Activated T-cell treated with anti-CD3 and anti-CD28 coated beads, Interleukin-2, amount 50 U/mL, for 72 hours (primary cell): ENCODE results near the gene VWA2. TPM values are rescaled to one million over a fixed set of nuclear protein-coding genes. Genes with fewer than 3 reads are reported as not detected.
"Not testable (repeated sequence)": the region's sequence is repeated elsewhere in the genome, so short reads cannot be mapped to it uniquely, and the experiment has no call there.

Experiments used
- ATAC-seq, 2 donors: fragments of 150-1000 bp; cut with Tn5 transposase; replicated peaks in 1 of 2; 2 replicates each; pipeline ENCODE4 v1.10.0; 2021; ENCODE audit warnings: moderate library complexity in 2 of 2, mild to moderate bottlenecking in 1 of 2
- DNase-seq, 2 donors: peaks; one replicate each; pipeline ENCODE4 v3.0.0; 2021 to 2022; ENCODE audit warnings: mixed read lengths in 1 of 2
- H3K27ac Mint-ChIP-seq: one replicate; pipeline ENCODE4 v1.8.0; 2022; ENCODE audit warnings: mild to moderate bottlenecking, moderate library complexity, mixed read lengths
- H3K27me3 Mint-ChIP-seq: one replicate; pipeline ENCODE4 v1.8.0; 2022; ENCODE audit warnings: low read depth, mixed read lengths
- H3K36me3 Mint-ChIP-seq, 2 donors: one replicate each; pipeline ENCODE4 v1.8.0; 2022; ENCODE audit warnings: mixed read lengths in 2 of 2, mild to moderate bottlenecking in 1 of 2; ENCODE audit not compliant: insufficient read depth in 2 of 2
- H3K4me1 Mint-ChIP-seq: one replicate; pipeline ENCODE4 v1.8.0; 2022; ENCODE audit warnings: low read depth, mixed read lengths
- H3K4me3 Mint-ChIP-seq, 2 donors: one replicate each; pipeline ENCODE4 v1.8.0; 2022; ENCODE audit warnings: mild to moderate bottlenecking in 2 of 2, mixed read lengths in 2 of 2, moderate library complexity in 2 of 2
- H3K9me3 Mint-ChIP-seq, 2 donors: one replicate each; pipeline ENCODE4 v1.8.0; 2022; ENCODE audit warnings: mixed read lengths in 2 of 2
- total RNA-seq, 2 donors: library from RNA; stranded (reverse); gene quantifications; one replicate each; pipeline ENCODE4 v1.2.3, GENCODE V29; 2022

VWA2 gene
- total RNA-seq, 2 donors from 2014 or later = not detected

DNA sequence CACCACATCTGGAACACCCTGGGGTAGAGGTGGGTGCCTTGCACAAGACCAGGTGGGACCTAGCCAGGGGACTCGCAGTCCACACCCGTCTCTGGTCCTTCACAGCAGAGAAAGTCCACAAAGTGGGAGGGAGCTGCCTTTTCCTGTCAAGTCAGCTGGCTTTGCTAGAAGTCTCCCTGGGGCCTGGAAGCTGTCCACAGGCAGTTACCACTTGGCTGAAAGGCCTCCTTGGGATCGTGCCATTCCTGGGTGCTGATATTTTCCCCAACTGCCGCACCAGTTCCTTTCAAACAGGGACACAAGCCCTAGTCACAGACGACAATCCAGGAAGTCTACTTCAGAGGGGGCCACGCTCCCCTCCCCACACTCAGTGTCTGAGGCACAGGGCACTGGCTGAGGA, 89.8 kb downstream of the VWA2 start:
- H3K9me3 Mint-ChIP-seq = no peaks in the 10 kb centered on the region
- H3K4me3 Mint-ChIP-seq = no peak overlapping the region
- H3K27ac Mint-ChIP-seq = no peak overlapping the region
- ATAC-seq (no peak), DNase-seq (no peak)
- H3K4me1 Mint-ChIP-seq = no peaks in the 10 kb centered on the region
- no peaks in the 10 kb centered on the region for H3K36me3 Mint-ChIP-seq
- no peaks in the 10 kb centered on the region for H3K27me3 Mint-ChIP-seq

DNA sequence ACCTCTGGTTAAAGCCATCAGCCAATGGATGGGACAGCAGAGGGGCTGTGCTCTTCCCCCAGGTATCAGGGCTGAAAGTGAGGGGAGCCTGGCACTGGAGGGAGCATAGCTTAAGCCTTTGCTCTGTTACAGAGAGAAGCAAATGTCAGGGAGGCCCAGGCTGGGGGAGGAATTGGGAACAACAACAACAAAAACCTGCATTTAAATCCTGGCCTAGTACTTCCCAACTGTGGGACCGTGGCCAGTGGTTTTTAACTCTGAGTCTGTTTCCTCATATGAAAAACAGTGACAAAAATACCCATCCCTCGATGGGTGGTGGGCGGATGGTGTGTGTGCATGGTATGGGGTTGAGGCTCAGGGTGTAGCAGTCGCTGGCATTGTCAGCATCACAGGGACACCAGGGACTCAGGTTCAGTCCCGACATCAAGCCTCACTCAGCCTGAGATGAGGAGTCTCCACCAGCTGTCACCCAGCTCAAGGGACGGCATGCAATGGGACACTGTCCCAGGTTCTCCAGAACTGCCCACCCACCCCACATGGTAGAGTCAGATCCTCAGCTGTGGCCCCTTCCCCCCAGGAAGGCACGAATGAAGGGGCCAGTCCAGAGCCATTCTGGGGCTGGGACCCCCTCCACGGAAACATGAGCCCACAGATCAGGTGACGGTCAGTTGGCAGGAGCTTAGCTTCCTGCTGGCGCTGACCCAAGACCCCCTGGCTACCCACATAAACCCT, 90.7 kb downstream of the VWA2 start:
- ATAC-seq (no peak), DNase-seq (no peak)
- Mint-ChIP-seq H3K36me3 (no peaks in the 10 kb centered on the region), H3K9me3 (no peaks in the 10 kb centered on the region), H3K4me1 (no peaks in the 10 kb centered on the region), H3K27me3 (no peaks in the 10 kb centered on the region), H3K27ac (no peak overlapping the region), H3K4me3 (no peak overlapping the region)

DNA sequence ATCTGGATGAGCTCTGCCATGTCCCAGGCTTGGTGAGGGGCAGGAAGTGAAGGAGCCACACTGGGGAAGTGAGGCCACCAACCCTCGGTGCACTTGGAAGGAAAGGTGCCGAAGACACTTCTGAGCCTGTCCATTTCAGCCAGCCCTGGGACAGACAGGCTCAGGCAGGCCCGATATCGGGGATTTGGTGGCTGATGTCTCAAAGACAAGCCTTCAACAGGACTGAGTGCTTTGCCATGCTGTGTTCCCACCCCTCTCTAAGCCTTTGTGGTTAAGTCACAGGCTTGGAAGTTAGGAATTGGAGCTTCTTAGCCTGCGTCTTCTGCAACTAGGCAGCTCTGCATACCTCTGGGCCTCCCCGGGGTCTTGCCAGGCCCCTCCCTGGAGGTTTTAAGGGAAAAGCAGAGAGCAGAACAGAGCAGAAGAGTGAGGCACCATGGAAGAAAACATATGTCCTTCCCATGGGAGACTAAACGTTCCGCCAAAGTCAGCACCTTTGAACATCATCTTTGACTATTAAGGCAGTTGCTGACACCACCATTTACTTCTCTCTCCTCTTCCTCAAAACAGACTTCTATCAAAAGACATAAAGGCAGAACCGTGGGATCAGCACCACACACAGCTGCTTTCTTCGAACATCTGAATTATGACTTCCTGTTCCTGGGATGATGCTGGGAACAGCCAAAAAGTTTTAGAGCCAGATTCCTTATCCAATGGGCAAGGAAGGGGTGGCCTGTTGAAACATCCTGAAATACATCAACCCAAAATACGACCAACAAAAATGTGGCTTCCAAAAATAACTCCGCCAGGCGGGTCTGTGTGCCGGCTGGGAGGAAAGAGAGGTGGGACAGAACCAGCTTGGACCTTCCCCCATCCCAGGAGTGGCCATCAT, 93.5 kb downstream of the VWA2 start:
- Mint-ChIP-seq H3K4me3 (no peak overlapping the region), H3K27me3 (no peaks in the 10 kb centered on the region), H3K36me3 (no peaks in the 10 kb centered on the region), H3K27ac (no peak overlapping the region), H3K4me1 (peaks cover 12% of the 10 kb centered on the region), H3K9me3 (no peaks in the 10 kb centered on the region)
- no peak for ATAC-seq
- no peak for DNase-seq

DNA sequence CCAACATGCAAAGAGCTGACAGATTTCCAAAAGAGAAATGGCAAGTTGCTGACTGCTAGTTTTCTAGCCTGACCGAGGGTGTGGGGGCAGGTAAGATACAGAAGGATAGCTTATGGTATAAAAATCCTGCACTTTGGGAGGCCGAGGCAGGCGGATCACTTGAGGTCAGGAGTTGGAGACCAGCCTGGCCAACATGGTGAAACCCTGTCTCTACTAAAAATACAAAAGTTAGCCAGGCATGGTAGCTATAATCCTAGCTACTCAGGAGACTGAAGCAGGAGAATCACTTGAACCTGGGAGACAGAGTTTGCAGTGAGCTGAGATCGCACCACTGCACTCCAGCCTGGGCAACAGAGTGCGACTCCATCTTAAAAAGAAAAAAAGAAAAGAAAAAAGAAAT, 94.4 kb downstream of the VWA2 start:
- ATAC-seq, H3K4me3 Mint-ChIP-seq, H3K27ac Mint-ChIP-seq, H3K36me3 Mint-ChIP-seq, H3K9me3 Mint-ChIP-seq, DNase-seq, H3K27me3 Mint-ChIP-seq: not testable (repeated sequence)
- H3K4me1 Mint-ChIP-seq = peaks cover 17% of the 10 kb centered on the region

DNA sequence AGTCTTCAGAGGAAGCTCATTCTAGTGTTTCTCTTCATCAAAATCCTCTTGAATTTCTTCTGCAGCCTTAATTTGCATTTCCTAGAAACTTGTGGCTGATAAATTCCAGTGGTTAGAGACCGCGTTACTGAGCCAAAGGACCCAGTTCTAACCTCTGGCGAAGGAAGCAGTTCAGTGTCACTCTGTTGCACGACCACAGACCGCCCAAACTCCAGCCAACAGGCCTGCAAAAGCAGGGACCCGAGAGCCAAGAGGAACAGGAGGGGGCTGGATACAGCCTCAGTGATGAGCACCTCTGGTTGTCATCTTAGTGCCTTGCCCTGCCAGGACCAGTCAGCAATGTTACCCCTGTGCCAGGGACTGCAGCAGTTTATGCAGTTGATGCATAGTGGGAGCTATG, 95.2 kb downstream of the VWA2 start:
- H3K27me3 Mint-ChIP-seq = no peaks in the 10 kb centered on the region
- H3K36me3 Mint-ChIP-seq = no peaks in the 10 kb centered on the region
- H3K4me3 Mint-ChIP-seq = no peak overlapping the region
- H3K9me3 Mint-ChIP-seq = no peaks in the 10 kb centered on the region
- no peak for ATAC-seq
- H3K27ac Mint-ChIP-seq = no peak overlapping the region
- DNase-seq = no peak
- H3K4me1 Mint-ChIP-seq = peaks cover 17% of the 10 kb centered on the region

DNA sequence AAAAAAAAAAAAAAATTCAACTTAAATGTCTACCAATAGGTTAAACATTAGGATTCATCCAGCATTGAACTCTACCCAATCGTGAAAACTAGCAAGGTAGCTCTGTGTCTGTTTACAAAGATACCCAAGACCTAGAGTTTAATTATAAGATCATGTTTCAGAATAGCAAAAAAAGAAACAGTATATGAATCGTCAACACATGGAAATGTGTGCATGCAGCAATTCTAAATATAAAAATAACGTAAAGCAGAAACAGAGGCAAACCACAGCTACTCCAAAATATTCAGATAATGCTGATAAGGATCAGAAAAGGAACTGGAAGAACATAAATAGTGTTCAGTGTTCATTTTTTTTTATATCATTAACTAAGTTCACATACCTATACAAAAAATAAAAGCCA, 96.6 kb downstream of the VWA2 start:
- no peak for DNase-seq
- Mint-ChIP-seq H3K27me3 (no peaks in the 10 kb centered on the region), H3K27ac (no peak overlapping the region), H3K4me3 (no peak overlapping the region), H3K36me3 (no peaks in the 10 kb centered on the region), H3K9me3 (no peaks in the 10 kb centered on the region), H3K4me1 (peaks cover 17% of the 10 kb centered on the region)
- no peak for ATAC-seq

DNA sequence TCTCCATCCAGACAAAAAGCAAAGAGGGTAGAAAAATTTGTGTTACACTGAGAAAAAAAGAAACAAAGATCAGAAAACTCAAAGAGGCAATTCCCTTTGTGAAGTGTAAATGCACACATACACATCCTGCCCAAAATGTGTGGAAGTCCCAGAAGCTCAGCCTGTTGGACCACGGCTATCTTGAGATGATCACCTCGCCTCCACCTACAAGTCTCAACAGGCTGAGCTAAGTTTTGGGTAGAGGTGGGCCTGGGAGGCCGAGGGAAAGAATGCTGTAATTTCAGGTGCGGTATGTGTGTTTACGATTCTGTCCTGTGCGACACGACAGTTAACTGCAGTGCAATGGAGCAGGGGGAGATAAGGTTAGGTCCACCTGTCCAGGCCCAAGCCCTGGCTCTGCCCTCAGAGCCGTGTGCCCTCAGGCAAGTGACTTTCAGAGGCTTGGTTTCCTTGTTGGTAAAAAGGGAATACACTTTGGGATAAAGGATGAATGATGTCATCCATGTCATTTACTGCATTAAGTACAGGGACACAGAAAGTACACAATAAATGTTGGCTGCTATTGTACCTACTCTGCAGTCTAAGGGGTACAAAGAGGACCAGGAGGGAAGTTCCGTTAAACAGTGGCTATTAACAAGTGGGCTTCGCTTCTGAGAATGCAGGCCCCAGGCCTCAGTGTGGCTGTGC, 97.9 kb downstream of the VWA2 start:
- no peak for ATAC-seq
- H3K36me3 Mint-ChIP-seq = no peaks in the 10 kb centered on the region
- DNase-seq = no peak
- H3K4me1 Mint-ChIP-seq = peaks cover 17% of the 10 kb centered on the region
- H3K27me3 Mint-ChIP-seq = no peaks in the 10 kb centered on the region
- no peak overlapping the region for H3K4me3 Mint-ChIP-seq
- H3K9me3 Mint-ChIP-seq = no peaks in the 10 kb centered on the region
- peak overlapping the region; percentile 60 for H3K27ac Mint-ChIP-seq

DNA sequence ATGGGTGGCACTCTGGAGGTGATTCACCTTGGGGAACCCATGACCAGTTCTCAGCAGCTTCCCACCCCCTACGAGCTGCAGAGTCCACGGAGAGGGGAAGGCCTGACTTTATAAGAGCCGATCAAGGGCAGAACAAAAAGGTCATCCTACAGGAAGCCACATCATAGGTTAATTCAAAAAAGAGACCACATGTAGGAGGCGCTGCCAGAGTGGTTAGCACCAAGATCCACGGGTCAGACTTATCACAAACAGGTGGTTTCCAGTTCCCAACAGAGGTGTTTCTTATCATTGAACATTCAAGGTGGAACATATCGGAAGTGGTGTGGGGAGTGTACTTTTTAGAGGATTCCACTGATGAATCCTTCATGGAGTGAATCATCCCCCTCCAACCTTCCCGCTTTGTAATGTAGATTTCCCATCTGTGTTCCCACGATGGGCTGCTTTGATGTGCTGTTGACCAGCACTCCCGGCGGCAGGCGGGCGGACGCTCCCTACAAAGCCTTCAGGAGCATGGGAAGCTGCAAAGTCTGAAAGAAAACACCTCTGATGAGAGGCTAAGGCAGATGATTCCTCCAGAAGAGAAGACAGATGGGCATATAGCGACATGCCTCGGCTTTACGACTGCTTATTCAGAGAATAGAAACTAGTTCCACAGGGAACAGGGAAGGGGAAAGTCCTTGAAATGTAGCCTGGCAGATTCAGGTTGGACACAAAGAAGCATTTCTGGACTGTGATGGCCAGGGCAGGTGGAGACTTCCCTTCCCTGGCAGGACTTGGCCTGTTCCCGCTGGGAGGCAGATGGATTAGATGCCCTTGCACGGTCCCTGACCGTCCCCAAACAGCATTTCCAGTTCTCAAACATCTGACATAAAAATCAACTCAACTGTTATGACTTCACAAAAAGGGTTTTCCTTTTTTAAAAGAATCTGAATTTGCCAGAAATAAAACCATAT, 98.7 kb downstream of the VWA2 start:
- DNase-seq = peak; percentile 42 to 45
- Mint-ChIP-seq H3K9me3 (no peaks in the 10 kb centered on the region), H3K27me3 (no peaks in the 10 kb centered on the region), H3K36me3 (no peaks in the 10 kb centered on the region), H3K4me1 (peaks cover 17% of the 10 kb centered on the region), H3K4me3 (no peak overlapping the region), H3K27ac (peak overlapping the region; percentile 60)
- ATAC-seq = peak; percentile 87 to 92

DNA sequence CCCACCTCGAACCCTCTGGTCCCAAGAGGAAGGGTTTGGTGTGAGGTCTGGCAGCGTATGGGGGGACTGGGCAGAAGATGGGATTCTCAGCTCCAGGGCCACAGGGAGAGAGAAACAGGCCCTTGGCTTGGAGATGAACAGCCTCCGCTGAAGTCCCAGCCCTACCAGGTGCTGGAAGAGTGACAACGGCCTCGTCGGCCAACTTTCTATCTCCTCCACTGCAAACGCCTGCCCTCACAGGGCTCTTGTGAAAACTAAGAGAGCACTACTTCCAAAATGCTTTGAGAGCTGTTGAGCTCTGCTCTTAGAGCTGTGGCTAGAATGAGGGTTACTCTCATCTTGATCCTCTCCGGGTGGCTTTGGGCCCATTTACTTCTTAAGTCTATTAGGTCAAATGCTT, 101.8 kb downstream of the VWA2 start:
- H3K4me3 Mint-ChIP-seq = no peak overlapping the region
- ATAC-seq = no peak

More for the DNA sequence above, 101.8 kb downstream of the VWA2 start:
- Mint-ChIP-seq H3K9me3 (no peaks in the 10 kb centered on the region), H3K36me3 (no peaks in the 10 kb centered on the region), H3K4me1 (peaks cover 17% of the 10 kb centered on the region), H3K27me3 (no peaks in the 10 kb centered on the region), H3K27ac (no peak overlapping the region)
- no peak for DNase-seq

Other genes starting within 250 kb of the VWA2 start
- not detected for gene ADRB1, start 195.4 kb upstream of the VWA2 start, total RNA-seq
- gene CCDC186, start 65.1 kb upstream of the VWA2 start, total RNA-seq = 10 to 100 TPM; 17.3 to 19.3 TPM
- gene TDRD1, start 59.9 kb upstream of the VWA2 start, total RNA-seq = under 1 TPM; 0.07 to 0.09 TPM
- 1 to 10 TPM; 1.5 to 1.8 TPM for gene AFAP1L2, start 165.2 kb downstream of the VWA2 start, total RNA-seq